ENCODE data around the gene CDH22. TPM values are rescaled to one million over a fixed set of nuclear protein-coding genes. Genes with fewer than 3 reads are reported as not detected.

The CDH22 gene
- total RNA-seq, 1 experiment from 2014 or later: not detected

DNA sequence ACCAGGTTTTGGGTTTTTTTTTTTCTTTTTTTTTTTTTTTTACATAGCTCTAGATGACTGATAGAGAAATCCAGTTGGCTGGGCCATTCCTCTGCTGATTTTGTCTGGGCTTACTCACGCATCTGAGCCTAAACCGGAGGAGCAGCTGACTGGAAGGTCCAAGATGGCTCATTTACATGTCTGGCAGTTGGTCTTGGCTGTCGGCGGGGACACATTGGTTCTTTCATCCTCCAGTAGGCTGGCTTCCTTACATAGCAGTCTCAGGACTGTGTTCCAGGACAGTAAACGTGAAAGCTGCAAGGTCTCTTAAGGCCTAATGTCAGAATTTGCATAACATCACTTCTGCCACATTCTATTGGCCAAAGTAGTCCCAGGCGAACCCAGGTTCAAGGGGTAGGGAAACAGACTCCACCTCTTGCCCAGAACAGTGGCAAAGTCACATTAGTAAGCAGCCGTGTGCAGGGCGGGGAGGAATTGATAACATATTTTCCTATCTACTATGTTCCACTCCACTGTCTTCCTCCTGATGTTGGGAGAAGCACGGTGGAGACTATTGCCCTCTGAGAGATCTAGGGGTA lies 87.0 kb downstream of the CDH22 start:
- intact Hi-C loops (cut with micrococcal nuclease; ENCODE audit: unreplicated experiment) (no loop called here), in situ Hi-C loops (cut with HindIII; ENCODE audit: low pct_unique_long_range_greater_than_20kb, low sequenced_read_pairs) (no loop called here)
- BruUV-seq (replicated peaks): no TSS peak
- Histone ChIP-seq H3K27me3 (ENCODE audit: control insufficient read depth, insufficient read depth, low read length) (peaks cover 13% of the 10 kb centered on the region), H3K9me3 (ENCODE audit: control insufficient read depth, insufficient read depth, low read depth, low read length) (no peaks in the 10 kb centered on the region), H3K36me3 (ENCODE audit: control insufficient read depth, insufficient read depth, low read length) (no peaks in the 10 kb centered on the region), H3K4me1 (ENCODE audit: control insufficient read depth, insufficient read depth, low read length) (0 out of 2 replicates have a peak, but pooled peaks cover under 1% of the 10 kb centered on the region), H3K4me3 (ENCODE audit: low read depth in 2 of 2, low read length in 2 of 2) (no peak overlapping the region), H3K27ac (ENCODE audit: low read length) (no peak overlapping the region)
- no peak for ATAC-seq
- ChIA-PET CTCF (interaction anchor here (0.6 to 0.8 kb wide), 2 partner anchors 105 to 226 kb away, joined by 3 to 5 read pairs; no protein-coding TSS in a partner anchor), POLR2A (interaction anchor here (0.7 kb wide), 1 partner anchor 139 kb away, joined by 6 read pairs; no protein-coding TSS in a partner anchor)
- TF ChIP-seq REST (IDR thresholded peaks at IDR 0.05; ENCODE audit: insufficient read depth in 1 of 2, low read depth in 2 of 2, low read length in 1 of 2) (no peak), SIN3A (IDR thresholded peaks at IDR 0.05; ENCODE audit: borderline replicate concordance, insufficient read depth, low read depth, low read length) (no peak), TCF7L2 (IDR thresholded peaks at IDR 0.05; ENCODE audit: low read depth, low read length) (no peak), POLR2AphosphoS5 (IDR thresholded peaks at IDR 0.05; ENCODE audit: low read depth, low read length) (no peak)
- TF ChIP-seq, protein P1, sequence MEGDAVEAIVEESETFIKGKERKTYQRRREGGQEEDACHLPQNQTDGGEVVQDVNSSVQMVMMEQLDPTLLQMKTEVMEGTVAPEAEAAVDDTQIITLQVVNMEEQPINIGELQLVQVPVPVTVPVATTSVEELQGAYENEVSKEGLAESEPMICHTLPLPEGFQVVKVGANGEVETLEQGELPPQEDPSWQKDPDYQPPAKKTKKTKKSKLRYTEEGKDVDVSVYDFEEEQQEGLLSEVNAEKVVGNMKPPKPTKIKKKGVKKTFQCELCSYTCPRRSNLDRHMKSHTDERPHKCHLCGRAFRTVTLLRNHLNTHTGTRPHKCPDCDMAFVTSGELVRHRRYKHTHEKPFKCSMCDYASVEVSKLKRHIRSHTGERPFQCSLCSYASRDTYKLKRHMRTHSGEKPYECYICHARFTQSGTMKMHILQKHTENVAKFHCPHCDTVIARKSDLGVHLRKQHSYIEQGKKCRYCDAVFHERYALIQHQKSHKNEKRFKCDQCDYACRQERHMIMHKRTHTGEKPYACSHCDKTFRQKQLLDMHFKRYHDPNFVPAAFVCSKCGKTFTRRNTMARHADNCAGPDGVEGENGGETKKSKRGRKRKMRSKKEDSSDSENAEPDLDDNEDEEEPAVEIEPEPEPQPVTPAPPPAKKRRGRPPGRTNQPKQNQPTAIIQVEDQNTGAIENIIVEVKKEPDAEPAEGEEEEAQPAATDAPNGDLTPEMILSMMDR (IDR thresholded peaks at IDR 0.05): no peak
- no peak for DNase-seq (ENCODE audit: low read depth, low spot score)

GRCh38 chr20:46220455-46221207 lies 87.7 kb downstream of the CDH22 start:
- intact Hi-C loops (cut with micrococcal nuclease; ENCODE audit: unreplicated experiment) (no loop called here), in situ Hi-C loops (cut with HindIII; ENCODE audit: low pct_unique_long_range_greater_than_20kb, low sequenced_read_pairs) (no loop called here)
- H3K27me3 ChIP-seq (ENCODE audit: control insufficient read depth, insufficient read depth, low read length): peaks cover 13% of the 10 kb centered on the region
- no peak overlapping the region for H3K27ac ChIP-seq (ENCODE audit: low read length)
- ChIA-PET CTCF (no interaction called here), POLR2A (no interaction called here)
- no peak for TF ChIP-seq REST (IDR thresholded peaks at IDR 0.05; ENCODE audit: insufficient read depth in 1 of 2, low read depth in 2 of 2, low read length in 1 of 2)
- peaks cover 8% of the 10 kb centered on the region; the same call in 1 of the 2 replicates for H3K4me1 ChIP-seq (ENCODE audit: control insufficient read depth, insufficient read depth, low read length)
- ATAC-seq (no peak), DNase-seq (ENCODE audit: low read depth, low spot score) (no peak)
- no peaks in the 10 kb centered on the region for H3K9me3 ChIP-seq (ENCODE audit: control insufficient read depth, insufficient read depth, low read depth, low read length)
- H3K4me3 ChIP-seq (ENCODE audit: low read depth in 2 of 2, low read length in 2 of 2): no peak overlapping the region
- no TSS peak for BruUV-seq (replicated peaks)
- H3K36me3 ChIP-seq (ENCODE audit: control insufficient read depth, insufficient read depth, low read length): no peaks in the 10 kb centered on the region
